ENCODE measurements around the gene CATSPER3.

DNA sequence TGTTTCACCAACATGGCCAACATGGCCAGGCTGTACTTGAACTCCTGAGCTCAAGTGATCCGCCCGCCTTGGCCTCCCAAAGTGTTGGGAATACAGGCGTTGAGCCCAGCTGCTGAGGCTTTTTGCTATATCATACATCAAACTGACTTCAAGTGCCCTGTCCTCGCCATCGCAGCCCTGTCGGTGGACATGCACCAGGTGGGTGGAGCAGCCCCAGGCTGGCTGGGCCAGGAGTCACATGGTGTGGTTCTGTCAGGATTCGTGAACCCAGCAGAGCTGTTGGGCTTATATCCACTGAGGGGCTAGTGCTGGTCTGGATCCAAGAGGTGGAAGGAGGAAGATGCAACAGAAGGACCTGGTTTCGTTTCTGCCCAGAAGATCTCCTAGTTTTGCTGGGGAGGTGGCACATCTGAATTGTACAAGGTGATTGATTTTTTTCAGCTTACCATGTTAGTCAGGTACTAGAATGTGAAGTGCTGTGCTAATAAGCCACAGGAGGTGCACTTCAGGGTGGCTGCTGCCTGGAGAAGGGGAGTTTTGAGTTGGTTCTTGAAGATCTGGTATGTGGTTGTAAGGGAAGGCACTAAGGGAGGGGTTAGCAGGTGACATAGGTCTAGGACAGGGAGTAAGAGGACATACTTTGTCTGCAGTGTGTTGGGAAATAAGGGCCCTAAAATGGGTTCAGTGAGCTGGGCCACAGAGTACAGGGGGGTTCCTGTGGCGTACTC lies 46.7 kb upstream of the CATSPER3 start:
- TF ChIP-seq POLR2A (IDR thresholded peaks at IDR 0.05; ENCODE audit: low read length) (no peak), GATA1 (IDR thresholded peaks at IDR 0.05; ENCODE audit: low read depth, low read length) (no peak)

Measured in erythroblast (primary cell).